Uterus (tissue), 4 donors: ENCODE results near the gene KPTN. TPM values are rescaled to one million over a fixed set of nuclear protein-coding genes. Genes with fewer than 3 reads are reported as not detected.

Experiments used
- DNase-seq, 2 donors: peaks; one replicate each; pipeline ENCODE4 v3.0.0-alpha.2; 2019 to 2020
- H3K27ac ChIP-seq, 2 donors: fragments of 200-600 bp; sonication (generic); 1 replicate in 1 of 2; 2 replicates in 1 of 2; pipeline ENCODE4 v1.5.1; 2016 to 2018
- H3K27me3 ChIP-seq, 2 donors: fragments of 200-600 bp; sonication (generic); one replicate each; pipeline ENCODE4 v1.5.1; 2018 to 2019; ENCODE audit warnings: control low read depth in 1 of 2
- H3K36me3 ChIP-seq, 2 donors: fragments of 200-600 bp; sonication (generic); one replicate each; pipeline ENCODE4 v1.5.1; 2019; ENCODE audit warnings: control low read depth in 1 of 2
- H3K4me1 ChIP-seq, 2 donors: fragments of 200-600 bp; sonication (generic); one replicate each; pipeline ENCODE4 v1.5.1; 2018 to 2019; ENCODE audit warnings: control low read depth in 1 of 2
- H3K4me3 ChIP-seq, 2 donors: fragments of 200-600 bp; sonication (generic); 1 replicate in 1 of 2; 2 replicates in 1 of 2; pipeline ENCODE4 v1.5.1; 2018 to 2019; ENCODE audit warnings: mild to moderate bottlenecking in 1 of 2
- H3K9me3 ChIP-seq, 2 donors: fragments of 200-600 bp; sonication (generic); one replicate each; pipeline ENCODE4 v1.5.1; 2019; ENCODE audit warnings: control low read depth in 1 of 2
- CTCF ChIP-seq, 4 experiments: fragments of 200-600 bp in 2 of 4; fragments of 450-650 bp in 2 of 4; sonication (generic) in 2 of 4; IDR thresholded peaks; one replicate each; pipeline ENCODE4 v1.5.1; 2016 to 2019; ENCODE audit warnings: antibody characterized with exemption in 4 of 4, mild to moderate bottlenecking in 2 of 4, moderate library complexity in 1 of 4
- POLR2A ChIP-seq, 2 donors: fragments of 450-650 bp; IDR thresholded peaks; one replicate each; pipeline ENCODE4 v1.6.1; 2016; ENCODE audit warnings: antibody characterized with exemption in 2 of 2, mild to moderate bottlenecking in 1 of 2, moderate library complexity in 1 of 2
- intact Hi-C: fragments of 100-400 bp; cut with DNase I; formaldehyde crosslinking; loops from one replicate; pipeline ENCODE4 v1.15.1; 2023; ENCODE audit warnings: low total_unique reads
- total RNA-seq, 4 donors: library from RNA; depleted of rRNA in 3 of 4; stranded (reverse); fragments of >200 nt in 3 of 4; gene quantifications; one replicate each; pipeline versions ENCODE4 v1.1.0 to v1.2.4, GENCODE V29; 2014 to 2023
- donor health status: DM: yes; HTN: yes; CAD: no.

The KPTN gene
- total RNA-seq, 4 donors from 2014 or later = 5.4 to 9.0 (median 6.4) TPM; not detected in 1

- H3K27ac ChIP-seq = peak overlapping the region in 1 of 2 donors; percentile 2
- no peak for DNase-seq
- no peak overlapping the region for H3K4me3 ChIP-seq
- peaks cover 0 to 9% of the 10 kb centered on the region in 2 donors for H3K4me1 ChIP-seq
- H3K36me3 ChIP-seq = no peaks in the 10 kb centered on the region
- no peak for TF ChIP-seq POLR2A (IDR thresholded peaks at IDR 0.05)
- no peak for TF ChIP-seq CTCF (IDR thresholded peaks at IDR 0.05)
- intact Hi-C loops = no loop called here
- no peaks in the 10 kb centered on the region for H3K27me3 ChIP-seq
- H3K9me3 ChIP-seq = no peaks in the 10 kb centered on the region
Measured at GRCh38 chr19:47498561-47498960, 14.5 kb upstream of the KPTN start.

DNA sequence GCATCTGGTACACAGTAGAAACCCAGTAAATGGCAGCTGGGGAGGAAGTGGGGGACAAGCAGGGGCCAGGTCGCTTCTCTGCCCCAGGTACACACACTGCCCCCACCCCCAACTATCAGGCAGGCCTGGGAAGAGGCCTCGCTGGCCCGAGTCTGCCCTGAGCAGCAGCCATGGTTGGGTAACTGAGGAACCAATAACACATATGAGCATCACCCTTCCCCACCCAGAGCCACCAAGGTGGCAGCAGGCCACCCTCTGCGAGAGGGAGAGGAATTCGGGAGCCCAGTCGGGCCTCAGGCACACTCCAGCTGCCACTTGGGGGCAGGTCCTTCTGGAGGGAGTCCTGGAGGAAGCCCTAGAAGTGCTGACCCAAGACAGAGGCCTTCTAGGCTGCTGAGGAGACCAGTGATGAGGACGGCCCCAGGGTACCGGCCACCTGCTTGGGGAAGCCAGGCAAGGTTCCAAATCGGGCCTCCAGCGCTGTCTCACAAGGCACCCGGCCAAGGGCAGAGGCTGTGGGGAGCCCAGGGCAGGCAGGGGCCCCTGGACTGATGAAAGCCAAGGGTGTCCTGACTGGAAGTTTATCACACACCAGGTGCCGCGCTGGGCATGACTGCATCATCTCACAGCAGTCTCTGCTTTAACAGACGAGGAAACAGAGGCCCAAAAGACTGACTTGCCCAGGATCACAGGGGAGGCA, 14.0 kb upstream of the KPTN start:
- Histone ChIP-seq H3K4me1 (peaks cover 0 to 9% of the 10 kb centered on the region in 2 donors), H3K27ac (peak overlapping the region in 1 of 2 donors; percentile 2), H3K27me3 (no peaks in the 10 kb centered on the region), H3K36me3 (no peaks in the 10 kb centered on the region), H3K9me3 (no peaks in the 10 kb centered on the region), H3K4me3 (no peak overlapping the region)
- no peak for DNase-seq
- TF ChIP-seq POLR2A (IDR thresholded peaks at IDR 0.05) (no peak), CTCF (IDR thresholded peaks at IDR 0.05) (no peak)
- intact Hi-C loops = no loop called here

GRCh38 chr19:47497050-47497766, 13.2 kb upstream of the KPTN start:
- no peak for DNase-seq
- H3K4me1 ChIP-seq = peaks cover 0 to 9% of the 10 kb centered on the region in 2 donors
- H3K9me3 ChIP-seq = no peaks in the 10 kb centered on the region
- no peak for TF ChIP-seq CTCF (IDR thresholded peaks at IDR 0.05)
- TF ChIP-seq POLR2A (IDR thresholded peaks at IDR 0.05) = no peak
- no peaks in the 10 kb centered on the region for H3K36me3 ChIP-seq
- H3K4me3 ChIP-seq = no peak overlapping the region
- peak overlapping the region; percentile 56 to 58 for H3K27ac ChIP-seq
- no peaks in the 10 kb centered on the region for H3K27me3 ChIP-seq
- intact Hi-C loops = no loop called here

DNA sequence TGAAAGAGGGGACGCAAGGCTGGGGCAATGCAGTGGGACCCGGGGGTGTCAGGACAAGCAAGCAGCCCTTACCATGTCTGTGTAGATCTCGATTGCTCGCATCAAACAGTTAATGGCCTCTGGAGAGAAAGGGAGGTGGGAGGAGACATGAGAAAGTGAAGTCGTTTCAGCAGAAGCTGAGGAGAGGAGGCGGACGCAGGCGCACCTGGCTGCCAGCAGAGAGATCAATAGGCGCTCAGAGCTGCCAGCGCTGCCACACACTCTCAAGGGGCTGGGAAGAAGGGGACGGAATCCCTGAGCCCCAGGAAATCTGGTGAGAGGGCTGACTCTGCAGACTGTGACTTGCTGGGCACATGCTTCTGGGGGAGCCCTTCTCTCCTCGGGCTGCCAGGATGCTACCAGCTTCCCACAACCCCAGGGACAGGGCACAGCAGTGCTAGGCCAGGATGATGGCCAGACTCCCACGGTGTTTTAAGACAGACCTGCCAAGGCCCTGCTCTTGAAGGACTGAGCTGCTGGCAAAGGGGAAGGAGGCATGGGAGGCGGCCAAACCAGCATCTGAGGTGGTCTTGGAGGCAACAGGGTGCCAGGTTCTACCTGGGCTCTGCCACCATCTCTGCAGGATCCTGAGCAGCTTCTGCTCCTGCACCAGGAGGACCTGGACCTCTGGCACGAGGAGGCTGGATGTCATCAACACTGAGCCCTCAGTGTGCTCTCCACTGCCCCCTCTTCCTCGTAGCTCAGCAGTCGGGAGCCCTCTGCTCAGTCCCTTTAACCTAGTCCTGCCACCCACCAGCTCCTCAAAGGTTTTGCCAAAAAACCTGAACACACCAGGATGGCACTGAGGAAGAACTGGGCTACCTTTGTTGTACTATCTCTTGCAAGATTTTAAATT, 11.7 kb upstream of the KPTN start:
- intact Hi-C loops = no loop called here
- DNase-seq = no peak
- Histone ChIP-seq H3K27ac (peak overlapping the region; percentile 56 to 58), H3K36me3 (no peaks in the 10 kb centered on the region), H3K27me3 (no peaks in the 10 kb centered on the region), H3K9me3 (no peaks in the 10 kb centered on the region), H3K4me1 (peaks cover 0 to 9% of the 10 kb centered on the region in 2 donors), H3K4me3 (no peak overlapping the region)
- no peak for TF ChIP-seq POLR2A (IDR thresholded peaks at IDR 0.05)
- TF ChIP-seq CTCF (IDR thresholded peaks at IDR 0.05) = no peak
